GM18873 (cell line): ENCODE results near the gene UBE2E1.

ENCODE experiments used
- ATAC-seq: cut with Tn5 transposase; IDR thresholded peaks from one replicate; pipeline ENCODE4 v1.9.1; 2021; ENCODE audit warnings: mild to moderate bottlenecking, moderate library complexity, moderate number of reproducible peaks; ENCODE audit not compliant: unreplicated experiment, low FRiP score

UBE2E1 gene

GRCh38 chr3:23793528-23794134 lies 12.1 kb upstream of the UBE2E1 start:
- ATAC-seq, result no peak

- no peak for ATAC-seq
Measured at GRCh38 chr3:23795096-23795495, 10.7 kb upstream of the UBE2E1 start.

- ATAC-seq, result no peak
Measured at GRCh38 chr3:23796518-23796917, 9.2 kb upstream of the UBE2E1 start.

GRCh38 chr3:23797491-23797890 lies 8.3 kb upstream of the UBE2E1 start:
- ATAC-seq, result peak; percentile 58

GRCh38 chr3:23798456-23798855 lies 7.3 kb upstream of the UBE2E1 start:
- no peak for ATAC-seq

- ATAC-seq, result no peak
Measured at GRCh38 chr3:23798876-23799275, 6.9 kb upstream of the UBE2E1 start.

- ATAC-seq, result no peak
Measured at GRCh38 chr3:23800731-23801130, 5.0 kb upstream of the UBE2E1 start.

GRCh38 chr3:23804441-23805209 lies 1.1 kb upstream of the UBE2E1 start:
- ATAC-seq, result no peak

GRCh38 chr3:23805210-23805632 lies 534 bp upstream of the UBE2E1 start:
- ATAC-seq, result no peak

GRCh38 chr3:23806534-23807423 lies 1.0 kb downstream of the UBE2E1 start:
- ATAC-seq, result no peak

GRCh38 chr3:23807424-23808015 lies 1.8 kb downstream of the UBE2E1 start:
- ATAC-seq, result no peak

- no peak for ATAC-seq
Measured at GRCh38 chr3:23808525-23808924, 2.8 kb downstream of the UBE2E1 start.

GRCh38 chr3:23809294-23809693 lies 3.5 kb downstream of the UBE2E1 start:
- no peak for ATAC-seq

- no peak for ATAC-seq
Measured at GRCh38 chr3:23809840-23810342, 4.1 kb downstream of the UBE2E1 start.

GRCh38 chr3:23810343-23811184 lies 4.8 kb downstream of the UBE2E1 start:
- no peak for ATAC-seq

GRCh38 chr3:23811185-23811527 lies 5.4 kb downstream of the UBE2E1 start:
- ATAC-seq, result no peak

GRCh38 chr3:23811919-23812318 lies 6.2 kb downstream of the UBE2E1 start:
- ATAC-seq, result peak; percentile 49

- no peak for ATAC-seq
Measured at GRCh38 chr3:23815879-23816278, 10.1 kb downstream of the UBE2E1 start.

GRCh38 chr3:23816721-23817120 lies 11.0 kb downstream of the UBE2E1 start:
- no peak for ATAC-seq
